GM12874 (cell line): ENCODE results near the gene FAM193A.

Experiments
- TF ChIP-seq, protein P1 (sequence below): IDR thresholded peaks from 2 replicates; pipeline ENCODE4 v1.5.1; 2011; ENCODE audit warnings: low read depth, mild to moderate bottlenecking, control low read depth, low read length, moderate library complexity; ENCODE audit not compliant: insufficient read depth

FAM193A gene

DNA sequence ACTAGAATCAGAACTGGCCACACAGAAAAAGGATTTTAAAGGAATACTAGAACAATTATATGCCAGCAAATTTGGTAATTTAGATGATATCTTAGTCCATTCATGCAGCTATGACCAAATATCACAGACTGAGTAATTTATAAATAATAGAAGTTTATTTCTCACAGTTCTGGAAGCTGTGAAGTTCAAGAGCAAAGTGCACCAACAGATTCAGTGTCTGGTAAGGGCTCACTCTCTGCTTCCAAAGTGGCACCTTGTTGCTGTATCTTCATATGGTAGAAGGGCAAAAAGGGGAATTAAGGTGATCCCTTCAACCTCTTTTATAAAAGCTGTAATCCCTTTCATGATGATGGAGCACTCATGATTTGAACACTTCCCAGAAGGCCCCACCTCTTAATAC is 199.4 kb downstream of the FAM193A start:
- TF ChIP-seq, protein P1, sequence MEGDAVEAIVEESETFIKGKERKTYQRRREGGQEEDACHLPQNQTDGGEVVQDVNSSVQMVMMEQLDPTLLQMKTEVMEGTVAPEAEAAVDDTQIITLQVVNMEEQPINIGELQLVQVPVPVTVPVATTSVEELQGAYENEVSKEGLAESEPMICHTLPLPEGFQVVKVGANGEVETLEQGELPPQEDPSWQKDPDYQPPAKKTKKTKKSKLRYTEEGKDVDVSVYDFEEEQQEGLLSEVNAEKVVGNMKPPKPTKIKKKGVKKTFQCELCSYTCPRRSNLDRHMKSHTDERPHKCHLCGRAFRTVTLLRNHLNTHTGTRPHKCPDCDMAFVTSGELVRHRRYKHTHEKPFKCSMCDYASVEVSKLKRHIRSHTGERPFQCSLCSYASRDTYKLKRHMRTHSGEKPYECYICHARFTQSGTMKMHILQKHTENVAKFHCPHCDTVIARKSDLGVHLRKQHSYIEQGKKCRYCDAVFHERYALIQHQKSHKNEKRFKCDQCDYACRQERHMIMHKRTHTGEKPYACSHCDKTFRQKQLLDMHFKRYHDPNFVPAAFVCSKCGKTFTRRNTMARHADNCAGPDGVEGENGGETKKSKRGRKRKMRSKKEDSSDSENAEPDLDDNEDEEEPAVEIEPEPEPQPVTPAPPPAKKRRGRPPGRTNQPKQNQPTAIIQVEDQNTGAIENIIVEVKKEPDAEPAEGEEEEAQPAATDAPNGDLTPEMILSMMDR: no peak

DNA sequence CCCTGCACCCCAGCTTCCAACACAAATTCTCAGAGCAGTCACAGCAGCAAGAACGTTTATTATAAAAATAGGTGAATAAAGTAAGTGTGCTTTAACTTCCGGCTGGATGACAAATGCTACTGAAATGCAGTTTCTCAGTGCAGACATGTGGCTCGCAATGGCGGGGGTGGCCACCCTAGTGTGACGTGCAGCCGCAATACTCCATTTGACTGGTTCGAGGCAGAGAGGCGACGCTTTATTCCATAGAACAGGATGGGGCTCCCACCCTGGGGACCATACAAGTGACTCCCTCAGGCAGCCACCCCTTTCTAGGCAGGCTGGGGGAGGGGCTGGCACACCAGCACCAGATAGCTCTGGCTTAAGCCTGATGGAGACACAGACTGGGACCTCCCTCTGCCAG is 205.2 kb downstream of the FAM193A start:
- TF ChIP-seq, protein P1: no peak

DNA sequence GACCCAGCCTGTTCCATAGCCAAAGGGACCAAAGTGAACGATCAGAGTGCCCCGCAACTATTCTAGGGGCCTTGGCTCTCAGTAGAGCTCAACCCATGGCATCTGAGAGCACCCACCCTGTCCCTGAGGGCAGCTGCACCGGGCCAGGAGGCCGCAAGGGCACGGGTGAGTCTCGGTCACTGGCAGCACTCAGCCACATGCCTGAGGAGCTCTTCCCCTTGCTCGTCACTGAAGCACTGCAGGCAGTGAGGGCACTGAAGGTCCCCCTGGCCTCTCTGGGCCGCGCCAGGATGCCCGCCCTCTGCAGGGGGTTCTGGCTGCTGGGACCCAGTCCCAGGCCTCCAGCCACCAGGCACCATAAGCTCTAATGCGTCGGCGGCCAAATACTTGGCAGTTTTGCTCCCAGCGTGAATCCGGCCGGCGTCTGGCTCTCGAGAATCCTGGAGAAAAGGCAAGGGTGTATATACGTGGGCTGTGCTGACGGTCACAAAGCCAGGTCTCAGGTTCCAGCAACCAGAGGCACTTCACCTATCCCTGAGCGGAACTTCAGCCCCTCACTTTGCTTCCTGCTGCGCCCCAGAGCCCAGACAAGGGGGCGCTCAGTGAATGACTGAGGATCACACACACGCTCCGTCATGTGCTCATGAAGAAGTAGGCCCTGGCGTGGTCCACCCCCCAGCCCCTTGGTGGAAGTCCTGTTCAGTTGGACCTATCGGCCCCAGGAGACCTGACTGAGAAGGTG is 205.8 kb downstream of the FAM193A start:
- TF ChIP-seq, protein P1: no peak

DNA sequence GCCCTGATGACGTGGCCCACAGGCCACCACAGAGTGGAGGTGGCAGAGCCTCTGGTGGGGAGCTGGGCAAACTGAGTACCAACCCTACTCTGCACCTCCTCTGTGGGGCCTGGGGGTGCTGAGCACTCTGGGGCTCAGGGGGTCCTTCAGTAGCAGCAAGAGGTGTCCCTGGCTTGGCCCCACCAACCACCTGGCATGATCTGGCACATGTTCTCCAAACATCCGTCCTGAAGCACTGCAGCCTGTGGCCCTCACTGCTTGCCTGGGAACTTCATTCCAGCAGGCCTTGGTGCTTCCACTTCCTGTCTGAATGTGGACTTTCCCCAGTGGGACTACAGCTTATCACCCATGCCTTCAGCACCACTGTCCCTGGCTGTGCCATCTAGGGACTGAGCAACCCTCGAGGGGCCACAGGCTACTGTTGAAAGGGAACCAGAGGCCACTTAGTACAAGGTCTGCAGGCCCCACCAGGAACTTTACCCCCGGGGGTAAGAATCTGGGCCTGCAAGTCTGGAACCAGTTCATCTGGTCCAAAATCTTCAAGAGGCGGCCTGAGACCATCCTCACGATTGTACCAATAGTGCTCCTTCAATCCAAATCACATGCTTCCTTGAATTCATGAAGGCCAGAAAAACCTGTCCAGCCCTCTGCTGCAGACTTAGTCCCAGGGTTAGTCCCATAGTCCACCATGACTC is 206.5 kb downstream of the FAM193A start:
- TF ChIP-seq, protein P1: no peak

- TF ChIP-seq, protein P1: no peak
Measured at GRCh38 chr4:2743518-2744445, 207.3 kb downstream of the FAM193A start.

- TF ChIP-seq, protein P1: no peak
Measured at GRCh38 chr4:2744576-2745270, 208.3 kb downstream of the FAM193A start.
